GM21526 (cell line): ENCODE results near the gene KCNT1.

Experiments used
- ATAC-seq: cut with Tn5 transposase; IDR thresholded peaks from one replicate; pipeline ENCODE4 v1.9.1; 2021; ENCODE audit warnings: moderate library complexity; ENCODE audit not compliant: unreplicated experiment, low FRiP score

KCNT1 gene

DNA sequence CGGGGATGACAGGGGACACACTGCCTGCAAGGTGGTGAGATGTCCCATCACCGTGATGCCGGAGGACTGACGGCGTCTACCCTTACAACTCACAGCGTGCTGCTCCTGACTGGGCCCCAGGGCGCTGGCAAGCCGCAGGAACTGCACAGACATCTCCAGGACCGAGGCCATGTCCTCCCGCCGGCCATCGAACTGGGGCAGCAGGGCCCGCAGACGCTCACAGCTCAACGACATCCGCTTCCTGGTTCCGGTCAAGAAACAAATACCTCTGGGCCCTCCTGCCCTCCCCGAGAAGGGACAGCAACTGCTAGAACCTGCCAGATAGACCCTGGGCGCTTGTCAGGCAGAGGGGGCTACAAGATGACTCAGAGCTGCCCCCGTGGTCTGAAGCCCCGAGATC lies 3.7 kb upstream of the KCNT1 start:
- no peak for ATAC-seq

DNA sequence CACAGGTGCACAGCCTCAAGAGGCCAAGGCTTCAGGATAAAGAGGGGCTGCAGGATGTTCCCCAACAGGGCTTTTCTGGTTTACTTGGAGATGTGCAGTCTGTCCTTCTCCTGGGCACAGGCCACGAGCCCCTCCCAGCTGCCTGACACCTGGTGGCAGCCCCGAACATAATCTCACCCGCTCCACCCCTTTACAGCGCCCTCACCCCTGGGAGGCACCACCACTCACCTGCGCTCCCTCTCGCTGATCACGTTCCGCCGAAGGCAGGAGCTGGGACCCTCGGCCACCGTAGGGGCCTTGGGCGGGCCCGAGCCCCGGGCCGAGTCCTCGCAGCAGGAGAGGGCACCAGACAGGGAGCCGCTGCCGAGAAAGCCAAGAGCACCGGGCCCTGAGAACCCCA lies 3.2 kb upstream of the KCNT1 start:
- ATAC-seq, result no peak

DNA sequence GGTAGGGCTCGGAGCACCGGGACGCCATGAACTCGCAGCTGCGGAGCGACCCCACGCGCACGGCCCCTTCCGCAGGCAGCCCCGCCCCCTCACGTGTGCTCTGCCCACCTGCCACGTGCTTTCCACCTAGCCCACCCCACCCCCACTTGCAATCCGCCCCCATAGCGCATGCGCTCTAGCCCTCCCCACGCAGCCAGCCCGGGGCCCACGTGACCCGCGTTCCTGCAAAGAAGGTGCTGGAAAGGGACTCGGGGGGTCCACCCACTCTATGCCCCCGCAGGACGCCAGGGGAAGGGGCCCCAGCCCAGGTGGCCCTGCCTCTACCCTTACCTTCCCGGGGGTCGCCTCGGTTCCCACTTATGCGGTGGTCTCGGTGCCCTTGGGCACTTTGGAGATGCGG lies 2.5 kb upstream of the KCNT1 start, which contains the start of gene SOHLH1:
SOHLH1 (minus strand) TSS at position 42 of the 400 bp plus-strand sequence; CDS start at position 28, 14 bp downstream.
- ATAC-seq, result no peak

DNA sequence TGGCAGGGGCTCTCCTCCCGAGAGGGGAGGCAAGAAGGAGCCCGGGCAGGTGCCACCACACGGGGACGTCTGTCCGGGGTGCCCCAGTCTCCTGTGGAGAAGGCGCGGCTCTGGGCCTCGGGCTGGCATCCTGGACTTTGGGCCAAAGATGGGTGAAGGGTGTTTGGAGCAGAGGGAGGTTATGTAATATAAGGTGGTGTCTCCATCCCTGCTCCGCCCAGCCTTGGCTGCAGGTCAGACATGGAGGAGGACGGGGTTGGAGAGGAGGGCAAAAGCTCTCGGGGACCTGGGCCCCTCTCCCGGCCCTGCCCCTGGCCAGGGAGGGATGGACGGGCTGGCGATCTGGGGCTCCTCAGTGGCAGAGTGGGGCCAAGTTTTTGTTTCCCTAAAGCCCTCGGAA lies 1.5 kb upstream of the KCNT1 start:
- no peak for ATAC-seq

DNA sequence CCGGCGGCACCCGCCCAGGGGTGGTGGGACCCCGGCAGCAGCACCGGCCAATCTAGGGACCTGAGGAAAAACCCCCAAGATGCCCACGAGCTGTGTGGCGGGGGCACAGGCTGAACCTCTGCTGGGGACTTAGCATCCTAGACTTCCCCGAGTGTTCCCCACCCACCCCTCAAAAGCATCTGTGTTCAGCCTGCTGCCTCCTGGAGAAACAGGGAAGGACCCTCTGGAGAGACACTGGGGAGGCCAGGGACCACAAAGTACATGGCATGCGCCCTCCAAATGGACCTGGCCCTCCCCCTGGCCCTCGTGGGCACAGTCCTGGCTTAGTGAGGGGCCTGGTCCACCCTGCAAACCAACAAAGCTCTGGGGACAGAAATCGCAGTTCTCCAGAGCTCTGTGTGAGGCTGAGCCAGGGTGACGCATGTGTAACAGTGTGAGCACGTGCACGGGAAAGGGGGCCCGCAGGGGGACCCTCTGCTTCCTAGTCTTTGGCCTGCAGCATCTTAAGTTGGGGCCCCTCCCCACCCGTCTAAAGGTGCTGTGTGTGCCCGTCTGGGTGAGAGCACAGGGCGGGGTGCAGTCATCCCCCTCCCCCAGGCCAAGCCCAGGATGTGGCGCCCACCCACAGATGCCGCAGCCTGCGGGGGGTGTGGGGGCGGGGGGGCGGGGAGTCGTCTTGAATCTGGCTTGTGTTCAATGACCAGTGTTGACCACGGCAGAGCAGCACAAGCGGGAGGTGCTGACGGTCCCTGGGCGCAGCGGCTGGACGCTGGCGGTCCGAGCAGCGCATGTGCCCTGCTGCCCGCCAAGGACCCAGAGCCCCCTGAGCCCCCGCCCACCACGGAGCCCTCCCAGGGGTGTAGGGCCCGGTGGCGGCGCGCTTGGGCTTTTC lies 672 bp upstream of the KCNT1 start:
- ATAC-seq, result no peak

DNA sequence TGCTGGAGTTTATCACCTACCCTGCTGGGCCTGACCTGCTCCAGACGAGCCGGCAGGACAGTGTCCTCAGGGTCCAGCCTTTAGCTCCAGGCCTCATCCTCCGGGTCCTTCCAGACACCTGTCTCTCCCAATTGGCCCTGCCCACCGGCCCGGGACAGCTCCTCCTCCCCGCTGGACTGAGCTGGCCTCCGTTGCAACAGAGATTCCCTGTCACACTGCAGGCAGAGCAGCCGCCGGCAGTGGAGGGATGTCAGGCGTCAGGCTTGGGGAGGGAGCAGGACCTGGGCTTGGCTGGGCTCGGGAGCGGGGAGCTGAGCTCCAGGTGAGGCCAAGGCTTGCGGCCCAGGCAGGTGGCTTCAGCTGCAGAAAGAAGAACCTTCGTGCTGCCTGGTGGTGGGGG lies 1.7 kb downstream of the KCNT1 start:
- no peak for ATAC-seq

DNA sequence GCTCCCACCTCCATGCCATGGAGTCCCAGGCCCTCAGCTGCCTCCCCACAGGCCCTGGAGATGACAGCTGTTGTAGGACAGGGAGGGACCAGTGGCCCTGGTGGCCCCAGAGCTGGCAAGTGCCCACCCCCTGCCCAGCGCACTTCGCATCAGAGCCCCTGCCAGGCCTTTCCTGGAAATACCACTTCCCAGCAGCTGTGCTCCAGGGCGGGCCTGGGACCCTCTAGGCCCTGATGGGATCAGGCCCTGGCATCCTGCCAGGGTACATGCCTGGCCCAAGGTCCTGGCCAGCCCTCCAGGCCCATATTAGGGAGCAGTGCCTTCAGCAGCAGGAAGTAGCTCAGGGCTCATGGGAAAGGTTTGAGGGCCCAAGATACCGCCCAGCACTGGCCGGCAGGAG lies 2.5 kb downstream of the KCNT1 start:
- ATAC-seq, result no peak

DNA sequence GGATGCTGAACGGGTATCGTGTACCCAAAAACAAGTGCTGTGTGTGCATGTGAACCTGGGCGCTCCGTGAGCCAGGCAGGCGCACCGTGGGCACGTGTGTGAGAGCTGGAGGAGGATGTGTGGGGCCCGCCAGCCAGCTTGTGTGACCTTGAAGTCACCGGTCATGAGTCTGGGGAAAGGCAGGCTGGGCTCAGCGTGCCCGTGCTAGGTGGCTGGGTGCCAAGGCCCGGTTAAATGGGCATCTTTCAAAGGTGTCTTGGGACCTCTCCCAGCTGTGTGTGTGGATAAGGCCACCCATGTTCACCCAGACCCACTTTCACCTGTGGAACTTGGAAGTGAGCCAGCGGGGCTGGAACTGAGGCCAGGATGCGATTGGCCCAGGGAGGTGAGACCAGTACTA lies 3.4 kb downstream of the KCNT1 start:
- no peak for ATAC-seq

DNA sequence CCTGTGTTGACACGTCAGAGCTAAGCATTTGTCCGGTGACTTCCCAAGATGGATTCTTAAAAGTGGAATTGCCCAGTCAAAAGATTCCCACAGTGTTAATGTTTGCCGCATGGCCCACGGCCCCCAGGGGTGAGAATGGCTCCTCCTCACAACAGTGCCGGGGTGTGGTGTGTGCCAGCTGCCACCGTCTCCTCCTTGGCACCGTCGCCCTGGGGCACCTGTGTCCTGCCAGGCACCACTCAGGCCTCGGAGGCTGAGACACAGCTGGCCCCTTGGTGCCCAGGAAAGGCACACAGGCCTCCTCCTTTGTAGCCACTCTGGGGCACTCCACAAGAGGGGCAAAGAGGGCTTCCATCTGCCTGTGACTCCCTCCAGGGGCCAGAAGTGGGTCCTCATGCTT lies 4.3 kb downstream of the KCNT1 start:
- no peak for ATAC-seq

DNA sequence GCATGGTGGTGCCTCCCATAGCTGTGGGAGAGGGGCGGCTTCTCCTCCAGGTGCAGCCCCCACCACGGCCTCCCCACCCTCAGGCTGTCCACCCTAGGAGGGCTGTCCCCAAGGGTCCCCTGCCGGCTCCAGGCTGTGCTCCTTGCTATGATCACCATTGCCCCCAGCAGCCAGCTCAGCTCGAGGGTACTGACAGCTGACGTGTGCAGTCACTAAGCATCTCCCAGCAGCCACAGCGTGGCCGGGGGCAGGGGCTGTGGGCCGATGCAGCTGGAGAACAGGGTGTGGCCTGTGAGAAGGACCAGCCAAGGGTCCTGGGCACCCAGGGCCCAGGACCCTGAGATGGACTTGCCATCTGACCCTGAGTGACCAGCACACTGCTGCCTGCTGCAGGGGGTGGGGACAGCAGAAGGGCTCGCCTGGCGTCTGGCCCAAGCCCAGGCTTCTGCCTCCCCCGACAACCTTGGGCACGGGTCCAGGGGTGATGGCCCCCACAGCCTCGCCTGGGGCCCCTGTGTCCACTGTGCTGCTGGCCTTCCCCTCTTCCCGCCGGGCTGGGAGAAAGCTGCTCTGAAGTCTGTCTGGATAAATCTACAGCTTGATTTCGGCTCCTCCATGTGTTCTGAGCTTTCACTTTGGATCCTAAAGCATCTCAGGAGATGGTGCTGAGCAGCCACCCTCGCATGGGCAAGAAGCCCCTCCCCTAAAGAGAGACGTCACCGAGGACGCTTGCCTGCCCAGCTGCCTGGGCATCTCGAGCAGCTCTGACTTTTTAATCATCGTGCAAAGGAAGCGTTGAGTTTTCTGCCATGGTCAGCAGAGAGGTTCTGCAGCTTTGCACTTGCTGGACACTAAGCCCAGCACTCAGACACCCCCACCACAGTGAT lies 5.5 kb downstream of the KCNT1 start:
- ATAC-seq, result no peak

DNA sequence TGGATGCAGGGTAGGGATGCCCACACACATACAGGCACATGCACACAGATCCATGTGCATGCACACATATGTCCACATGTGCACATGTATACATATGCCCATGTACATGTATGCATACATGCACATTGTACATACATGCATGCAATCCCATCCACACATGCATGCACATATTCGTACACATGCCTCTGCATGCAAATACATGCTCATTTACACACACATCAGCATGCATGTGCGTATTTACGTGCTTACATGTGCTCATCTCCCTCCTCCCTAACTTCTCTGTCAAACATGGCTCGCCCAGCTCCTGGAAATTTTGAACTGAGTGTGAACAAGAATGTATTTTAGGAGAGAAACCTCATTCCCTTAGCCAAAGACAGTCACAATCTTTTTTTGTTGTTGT lies 6.2 kb downstream of the KCNT1 start:
- no peak for ATAC-seq

DNA sequence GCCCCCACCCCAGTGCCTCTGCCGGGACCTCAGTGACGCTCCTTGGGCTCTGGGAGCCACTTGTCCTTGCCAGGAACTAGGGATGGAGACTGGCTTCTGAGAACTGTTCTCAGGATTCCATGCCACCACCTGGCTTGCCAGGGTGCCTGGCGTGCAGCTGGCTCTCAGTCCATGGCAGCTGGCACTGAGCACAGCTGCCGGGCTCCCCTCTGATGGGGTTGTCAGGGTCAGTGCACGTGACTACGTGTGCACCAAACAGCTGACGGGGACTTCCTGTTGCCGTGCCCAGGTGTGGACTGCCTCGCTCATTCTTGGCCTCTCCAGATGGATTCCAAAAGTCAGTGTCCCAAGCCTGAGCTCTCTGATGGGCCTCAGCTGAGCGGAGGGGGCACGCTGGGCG lies 9.4 kb downstream of the KCNT1 start:
- no peak for ATAC-seq

DNA sequence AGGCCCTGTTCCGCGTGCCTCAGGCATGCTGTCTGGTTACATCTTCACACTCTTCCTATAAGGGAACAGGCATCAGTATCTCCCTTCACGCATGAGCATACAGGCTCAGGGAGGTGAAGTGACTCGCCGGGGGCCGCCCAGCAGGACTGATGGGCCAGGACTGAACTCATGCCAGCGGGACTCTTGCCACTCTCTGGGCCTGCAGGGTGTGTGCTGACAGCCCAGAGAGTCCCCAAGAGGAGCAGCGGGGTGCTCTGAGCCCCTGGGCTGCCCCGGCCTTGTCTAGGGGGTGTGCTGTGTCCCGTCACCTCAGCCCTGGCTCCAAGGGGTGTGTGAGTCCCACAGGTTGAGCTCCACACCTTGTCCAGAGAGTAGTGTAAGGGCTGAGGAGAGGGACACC lies 9.9 kb downstream of the KCNT1 start:
- ATAC-seq, result no peak

DNA sequence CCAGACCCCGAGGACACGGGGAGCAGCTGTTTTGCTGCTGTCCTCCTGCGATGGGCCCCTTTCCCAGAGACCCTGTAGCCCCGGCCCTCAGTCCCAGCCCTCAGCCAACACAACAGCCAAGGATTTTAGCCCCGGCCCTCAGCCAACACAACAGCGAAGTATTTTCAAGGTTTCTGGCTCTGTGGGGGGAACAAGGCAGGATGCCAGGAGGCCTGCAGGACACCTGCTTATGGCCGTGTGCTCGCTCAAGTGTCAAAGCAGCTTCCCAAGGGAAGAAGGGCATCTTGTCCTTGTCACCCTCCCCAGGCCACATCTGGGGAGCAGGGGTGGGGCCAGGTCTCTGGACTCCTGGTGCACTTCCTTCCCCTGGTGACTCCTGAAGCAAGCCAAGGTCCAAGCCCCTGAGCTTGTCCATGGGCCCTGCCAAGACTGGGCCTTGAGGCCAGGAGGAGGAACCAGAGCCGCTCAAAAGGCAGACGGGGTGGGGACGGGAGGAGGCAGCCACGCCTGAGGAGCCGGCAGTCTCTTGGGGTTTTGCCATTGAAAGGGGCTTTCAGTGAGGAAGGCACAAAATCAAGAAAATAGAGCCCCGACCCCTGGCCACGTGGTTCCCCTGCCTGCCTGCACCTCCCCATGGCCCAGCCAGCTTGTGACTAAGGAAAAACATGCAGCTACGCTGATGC lies 10.8 kb downstream of the KCNT1 start:
- ATAC-seq, result no peak

DNA sequence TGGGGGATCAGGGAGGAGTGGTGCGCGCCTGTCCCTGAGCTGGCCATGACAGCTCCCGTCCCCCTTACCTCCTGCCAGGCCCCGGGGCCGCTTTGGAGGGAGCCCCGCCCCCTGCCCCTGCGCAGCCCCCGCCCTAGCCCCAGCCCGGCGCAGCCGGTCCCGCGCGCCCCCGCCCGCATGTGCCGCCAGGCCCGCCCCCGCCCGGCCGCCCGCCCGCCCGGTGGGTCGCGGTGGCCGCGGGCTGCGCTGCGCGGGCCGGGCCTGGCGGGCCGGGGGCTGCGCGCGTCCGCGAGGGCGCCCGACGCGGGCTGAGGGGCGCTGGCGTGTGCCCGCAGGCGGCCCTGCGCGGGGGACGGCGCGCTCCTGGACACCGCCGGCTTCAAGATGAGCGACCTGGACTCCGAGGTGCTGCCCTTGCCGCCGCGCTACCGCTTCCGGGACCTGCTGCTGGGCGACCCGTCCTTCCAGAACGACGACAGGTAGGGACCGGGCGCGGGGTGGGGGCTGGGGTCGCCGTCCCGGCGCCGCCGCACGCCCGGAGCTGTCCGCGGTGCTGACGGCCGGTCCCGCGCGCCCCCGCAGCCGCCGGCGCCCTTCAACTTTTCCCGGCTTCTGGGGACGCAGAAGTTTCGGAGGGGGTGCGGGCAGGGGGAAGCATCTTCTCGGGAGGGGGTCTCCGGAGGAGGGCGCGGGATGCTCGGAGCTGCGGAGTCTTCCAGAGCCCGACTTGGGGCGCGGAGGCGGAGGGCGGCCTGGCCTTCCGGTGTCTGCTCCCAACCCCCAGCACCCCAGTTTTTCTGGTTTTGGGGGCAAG lies 12.5 kb downstream of the KCNT1 start:
- ATAC-seq, result no peak

DNA sequence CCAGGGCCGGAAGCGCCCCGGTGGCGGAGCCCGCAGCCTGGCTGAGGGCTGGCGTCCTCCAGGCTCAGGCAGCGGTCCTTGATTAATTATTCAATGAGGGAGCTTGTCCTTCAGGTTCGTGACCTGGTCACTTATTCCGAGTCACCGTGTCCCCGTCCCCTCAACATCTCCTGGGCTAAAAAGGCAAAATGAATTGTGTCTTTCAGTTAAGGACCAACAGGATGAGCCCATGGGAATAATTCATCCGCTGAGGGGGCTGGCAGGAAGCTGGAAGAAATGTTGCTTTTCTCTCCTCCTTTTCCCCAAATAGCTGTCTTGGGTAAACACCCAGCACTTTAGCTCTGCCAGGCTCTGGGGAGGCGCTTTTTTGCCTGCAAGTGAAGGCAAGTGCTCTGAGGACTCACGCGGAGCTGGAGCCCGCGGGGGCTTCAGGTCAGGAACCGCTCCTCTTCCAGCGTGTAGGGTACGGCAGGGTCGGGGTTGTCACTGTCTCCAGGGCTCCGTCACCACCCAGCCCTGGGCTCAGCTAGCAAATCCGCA lies 13.1 kb downstream of the KCNT1 start:
- no peak for ATAC-seq

DNA sequence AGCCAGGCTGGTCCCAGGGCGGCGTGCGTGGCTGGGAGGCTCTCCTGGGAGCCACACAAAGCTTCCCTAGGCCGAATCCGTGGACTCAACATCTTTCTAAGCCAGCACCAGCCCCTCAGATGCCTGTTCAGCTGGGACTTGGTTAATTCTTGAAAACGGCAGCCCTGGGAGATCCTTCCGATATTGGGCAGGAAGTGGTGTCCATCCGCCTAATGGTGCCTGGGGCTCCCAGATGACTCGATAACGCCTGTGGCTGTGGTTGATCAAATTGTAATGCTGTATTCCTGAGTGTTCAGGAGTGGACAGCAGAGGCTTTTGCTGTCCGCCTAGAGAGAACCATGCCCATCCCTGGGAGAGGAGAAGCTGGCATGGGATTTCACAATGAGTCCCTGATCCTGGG lies 14.1 kb downstream of the KCNT1 start:
- no peak for ATAC-seq

DNA sequence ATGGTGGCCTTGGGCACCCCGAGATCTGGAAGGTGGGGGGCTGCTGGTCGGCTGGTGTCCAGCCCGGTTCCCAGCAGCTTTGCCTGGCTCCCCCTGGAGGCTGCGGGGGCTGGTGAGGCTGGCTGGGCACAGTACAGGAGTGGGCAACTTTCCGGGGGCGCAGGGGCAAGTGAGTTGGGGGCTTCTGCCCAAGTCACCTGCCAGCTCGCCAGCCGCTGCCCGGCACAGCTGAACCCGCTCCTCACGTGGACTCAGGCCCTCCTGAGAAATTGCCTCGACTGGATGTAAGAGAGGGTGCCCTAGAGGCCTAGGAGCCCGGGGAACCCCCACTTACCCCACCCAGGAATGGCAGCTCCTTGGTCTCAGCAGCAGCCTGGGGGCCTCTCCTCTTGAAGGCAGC lies 15.4 kb downstream of the KCNT1 start:
- no peak for ATAC-seq

DNA sequence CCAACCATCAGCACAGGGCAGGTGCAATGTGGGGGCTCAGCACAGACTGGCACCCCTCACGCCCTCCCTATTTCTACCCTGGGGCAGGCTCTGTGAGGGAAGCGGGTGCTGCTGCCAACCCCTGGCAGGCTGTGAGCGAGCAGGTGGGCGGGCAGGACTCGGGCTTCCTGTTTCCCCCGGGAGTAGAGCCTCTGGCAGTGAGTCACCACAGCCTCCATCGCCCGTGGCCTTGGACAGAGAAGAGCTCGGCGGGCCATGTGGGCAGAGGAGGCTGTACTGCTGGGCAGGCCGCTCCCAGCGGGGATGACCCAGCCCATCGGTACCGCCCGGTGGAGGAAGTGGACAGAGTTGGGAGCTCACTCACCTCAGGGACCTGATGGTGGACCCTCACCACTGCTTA lies 16.6 kb downstream of the KCNT1 start:
- no peak for ATAC-seq

DNA sequence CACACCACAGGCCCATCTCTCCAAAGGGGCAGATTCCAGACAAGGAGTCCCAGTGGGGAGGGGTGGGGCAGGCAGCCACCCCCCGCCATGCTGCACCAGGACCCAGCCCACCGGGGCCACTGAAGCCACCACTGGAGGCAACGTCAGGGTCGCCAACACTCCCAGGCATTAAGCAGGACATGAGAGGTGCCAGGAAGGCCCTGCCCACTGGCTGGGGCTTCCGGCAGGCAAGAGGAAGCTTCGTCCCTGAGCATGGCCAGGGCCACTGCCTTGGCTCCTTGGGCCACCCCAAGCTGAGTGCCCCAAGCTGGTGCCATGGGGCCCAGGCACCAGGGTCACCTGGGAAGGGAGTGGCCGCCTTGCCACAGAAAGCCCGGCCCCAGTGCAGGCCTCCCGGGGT lies 17.5 kb downstream of the KCNT1 start:
- ATAC-seq, result no peak
